Dedifferentiated amniotic fluid mesenchymal stem cell (primary cell): ENCODE measurements around the gene FAP.

ENCODE experiments used
- DNase-seq: peaks from one replicate; pipeline ENCODE4 v3.0.0-alpha.2; 2016; ENCODE audit errors: extremely low spot score

Gene FAP

GRCh38 chr2:162243715-162244114, 470 bp upstream of the FAP start:
- DNase-seq, result no peak

GRCh38 chr2:162242586-162243280, 512 bp downstream of the FAP start:
- peak; percentile 87 for DNase-seq

- DNase-seq, result no peak
Observed at GRCh38 chr2:162241571-162241970, 1.7 kb downstream of the FAP start.

GRCh38 chr2:162234620-162235462, 8.4 kb downstream of the FAP start:
- DNase-seq, result no peak

- peak; percentile 47 for DNase-seq
Observed at GRCh38 chr2:162233197-162233596, 10.0 kb downstream of the FAP start.

GRCh38 chr2:162232671-162233070, 10.6 kb downstream of the FAP start:
- no peak for DNase-seq

GRCh38 chr2:162232027-162232426, 11.2 kb downstream of the FAP start:
- no peak for DNase-seq

GRCh38 chr2:162230761-162231160, 12.5 kb downstream of the FAP start:
- no peak for DNase-seq

- DNase-seq, result no peak
Observed at GRCh38 chr2:162226836-162227235, 16.4 kb downstream of the FAP start.

- DNase-seq, result no peak
Observed at GRCh38 chr2:162221064-162221463, 22.2 kb downstream of the FAP start.

- no peak for DNase-seq
Observed at GRCh38 chr2:162220368-162220767, 22.9 kb downstream of the FAP start.

- no peak for DNase-seq
Observed at GRCh38 chr2:162219426-162219825, 23.8 kb downstream of the FAP start.

GRCh38 chr2:162217598-162217997, 25.6 kb downstream of the FAP start:
- peak; percentile 74 for DNase-seq

GRCh38 chr2:162215162-162215561, 28.1 kb downstream of the FAP start:
- DNase-seq, result no peak

- peak; percentile 51 for DNase-seq
Observed at GRCh38 chr2:162212366-162212765, 30.9 kb downstream of the FAP start.

- no peak for DNase-seq
Observed at GRCh38 chr2:162211732-162212131, 31.5 kb downstream of the FAP start.

GRCh38 chr2:162210385-162210784, 32.9 kb downstream of the FAP start:
- DNase-seq, result no peak

GRCh38 chr2:162202203-162202602, 41.0 kb downstream of the FAP start:
- no peak for DNase-seq

GRCh38 chr2:162200636-162201035, 42.6 kb downstream of the FAP start:
- no peak for DNase-seq

- DNase-seq, result no peak
Observed at GRCh38 chr2:162199913-162200312, 43.3 kb downstream of the FAP start.

- DNase-seq, result peak; percentile 22
Observed at GRCh38 chr2:162198239-162198638, 45.0 kb downstream of the FAP start.

GRCh38 chr2:162197069-162197825, 46.0 kb downstream of the FAP start:
- peak; percentile 48 for DNase-seq
